PC-9 (cell line): ENCODE results near the gene LMO7.

Experiments used
- CTCF ChIP-seq: fragments of 200-600 bp; sonication (generic); conservative IDR thresholded peaks from 2 replicates; pipeline ENCODE4 v1.6.1; 2017; ENCODE audit warnings: mixed run types, antibody characterized with exemption, mild to moderate bottlenecking, moderate library complexity
- EZH2 ChIP-seq: fragments of 200-600 bp; sonication (generic); IDR thresholded peaks from 2 replicates; pipeline ENCODE4 v1.8.0; 2017; ENCODE audit warnings: antibody characterized with exemption, low read depth

GRCh38 chr13:75790198-75790970, 154.3 kb downstream of the LMO7 start:
- no peak for TF ChIP-seq CTCF
- TF ChIP-seq EZH2, result no peak
